ENCODE measurements around the gene PCED1A. TPM values are rescaled to one million over a fixed set of nuclear protein-coding genes. Genes with fewer than 3 reads are reported as not detected.

The PCED1A gene
- total and polyA plus RNA-seq, 9 of the 15 experiments (the other 6 are each of a cell fraction or from before 2014, with no cell fraction given) = 1.5 to 11.5 (median 5.9) TPM

DNA sequence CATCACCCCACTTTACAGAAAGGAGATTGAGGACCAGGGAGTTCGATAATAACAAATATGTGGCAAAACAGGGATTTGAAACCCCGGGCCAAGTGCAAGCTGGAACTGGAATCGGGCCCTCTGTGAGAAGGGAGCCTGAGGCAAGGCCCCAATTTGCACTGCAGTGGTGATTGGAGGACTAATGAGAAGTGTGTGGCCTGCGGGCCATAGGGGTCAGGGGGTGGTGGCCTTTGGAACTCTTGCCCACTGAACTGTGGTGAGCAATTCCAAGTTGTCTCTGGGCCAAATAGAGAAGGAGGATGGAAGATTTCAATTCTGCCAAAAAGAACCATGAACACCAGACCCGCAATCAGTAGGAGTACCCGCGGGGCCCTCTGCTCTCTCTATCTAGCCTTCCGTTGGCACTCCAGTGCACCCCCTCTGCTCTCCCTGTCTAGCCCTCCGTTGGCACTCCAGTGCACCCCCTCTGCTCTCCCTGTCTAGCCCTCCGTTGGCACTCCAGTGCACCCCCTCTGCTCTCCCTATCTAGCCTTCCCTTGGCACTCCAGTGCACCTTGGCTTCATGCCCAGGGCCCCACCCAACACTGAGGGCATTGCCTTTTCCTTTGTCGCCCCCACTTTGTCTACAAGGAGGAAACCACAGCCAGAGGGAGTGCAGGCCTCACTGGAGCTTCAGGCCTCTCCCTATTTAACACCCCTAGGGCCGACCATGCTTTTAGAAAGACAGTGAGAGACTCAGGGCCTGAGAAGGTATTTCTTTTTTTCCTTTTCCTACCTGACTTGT lies 26.8 kb upstream of the PCED1A start:
- H4K20me1 ChIP-seq (replicated peaks; ENCODE audit: control insufficient read depth, insufficient read depth, low read length) = no peaks in the 10 kb centered on the region
- H3K9ac ChIP-seq (ENCODE audit: insufficient read depth in 1 of 2, low read depth in 2 of 2, low read length in 2 of 2) = no peak overlapping the region
- DNase-seq (ENCODE audit: extremely low read depth in 1 of 4, low spot score in 3 of 4) (no peak), FAIRE-seq (no peak), ATAC-seq (no peak)
- H3K4me3 ChIP-seq = no peak overlapping the region
- H3K36me3 ChIP-seq (ENCODE audit: control insufficient read depth, insufficient read depth, low read length) = 0 out of 3 replicates have a peak, but pooled peaks cover 2% of the 10 kb centered on the region
- H3K4me2 ChIP-seq (ENCODE audit: insufficient read depth, low read length) = no peak overlapping the region
- POLR2A ChIA-PET = interaction anchor here (0.6 to 1.1 kb wide), 3 partner anchors 9 to 260 kb away, joined by 3 to 6 read pairs (median 4); no protein-coding TSS in a partner anchor
- H2AFZ ChIP-seq (ENCODE audit: low read depth, low read length) = no peak overlapping the region
- intact Hi-C loops (cut with micrococcal nuclease) = no loop called here
- H3K9me1 ChIP-seq (ENCODE audit: control insufficient read depth, insufficient read depth, low read length) = peaks cover 2% of the 10 kb centered on the region
- H3K4me1 ChIP-seq (replicated peaks in 1 of 2; ENCODE audit: control insufficient read depth in 2 of 2, insufficient read depth in 2 of 2, low read length in 2 of 2) = peaks cover 16 to 20% of the 10 kb centered on the region in 2 experiments; a peak in 4 of 5 replicates
- no peaks in the 10 kb centered on the region; a peak in 1 of 5 replicates for H3K27me3 ChIP-seq (ENCODE audit: control insufficient read depth in 2 of 2, insufficient read depth in 2 of 2, low read length in 2 of 2)
- H3K79me2 ChIP-seq (ENCODE audit: control insufficient read depth, insufficient read depth, low read length) = no peaks in the 10 kb centered on the region; the same call in 2 of the 3 replicates
- no peaks in the 10 kb centered on the region for H3K9me3 ChIP-seq (replicated peaks; ENCODE audit: control insufficient read depth, insufficient read depth, low read depth, low read length)
- CTCF ChIA-PET (ENCODE audit: low intra/inter-chr PET ratio) = no interaction called here
- no TSS peak for BruUV-seq (replicated peaks)
- WGBS (ENCODE audit: insufficient coverage, low coverage, missing lambda C conversion rate) = 63% methylated on average over 8 of the region's 12 CpGs
- in situ Hi-C loops (cut with MboI) = no loop called here
- H3K27ac ChIP-seq (ENCODE audit: extremely low read depth, low read depth, low read length) = no peak overlapping the region
- no peak for TF ChIP-seq ZNF280A (IDR thresholded peaks at IDR 0.05; ENCODE audit: low read depth, partially characterized antibody)
- no peak for TF ChIP-seq TCF7L2 (IDR thresholded peaks at IDR 0.05; ENCODE audit: low read depth, low read length)
- no peak for TF ChIP-seq BACH1 (tag; IDR thresholded peaks at IDR 0.05)
- no peak for TF ChIP-seq ZNF347 (CRISPR knock-in tag; IDR thresholded peaks at IDR 0.05; ENCODE audit: low read depth)
- TF ChIP-seq, protein P1, sequence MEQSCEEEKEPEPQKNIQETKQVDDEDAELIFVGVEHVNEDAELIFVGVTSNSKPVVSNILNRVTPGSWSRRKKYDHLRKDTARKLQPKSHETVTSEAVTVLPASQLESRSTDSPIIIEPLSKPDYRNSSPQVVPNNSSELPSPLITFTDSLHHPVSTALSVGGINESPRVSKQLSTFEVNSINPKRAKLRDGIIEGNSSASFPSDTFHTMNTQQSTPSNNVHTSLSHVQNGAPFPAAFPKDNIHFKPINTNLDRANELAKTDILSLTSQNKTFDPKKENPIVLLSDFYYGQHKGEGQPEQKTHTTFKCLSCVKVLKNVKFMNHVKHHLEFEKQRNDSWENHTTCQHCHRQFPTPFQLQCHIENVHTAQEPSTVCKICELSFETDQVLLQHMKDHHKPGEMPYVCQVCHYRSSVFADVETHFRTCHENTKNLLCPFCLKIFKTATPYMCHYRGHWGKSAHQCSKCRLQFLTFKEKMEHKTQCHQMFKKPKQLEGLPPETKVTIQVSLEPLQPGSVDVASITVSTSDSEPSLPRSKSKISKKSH (CRISPR knock-in tag; IDR thresholded peaks at IDR 0.05) = no peak
- TF ChIP-seq, protein P2, sequence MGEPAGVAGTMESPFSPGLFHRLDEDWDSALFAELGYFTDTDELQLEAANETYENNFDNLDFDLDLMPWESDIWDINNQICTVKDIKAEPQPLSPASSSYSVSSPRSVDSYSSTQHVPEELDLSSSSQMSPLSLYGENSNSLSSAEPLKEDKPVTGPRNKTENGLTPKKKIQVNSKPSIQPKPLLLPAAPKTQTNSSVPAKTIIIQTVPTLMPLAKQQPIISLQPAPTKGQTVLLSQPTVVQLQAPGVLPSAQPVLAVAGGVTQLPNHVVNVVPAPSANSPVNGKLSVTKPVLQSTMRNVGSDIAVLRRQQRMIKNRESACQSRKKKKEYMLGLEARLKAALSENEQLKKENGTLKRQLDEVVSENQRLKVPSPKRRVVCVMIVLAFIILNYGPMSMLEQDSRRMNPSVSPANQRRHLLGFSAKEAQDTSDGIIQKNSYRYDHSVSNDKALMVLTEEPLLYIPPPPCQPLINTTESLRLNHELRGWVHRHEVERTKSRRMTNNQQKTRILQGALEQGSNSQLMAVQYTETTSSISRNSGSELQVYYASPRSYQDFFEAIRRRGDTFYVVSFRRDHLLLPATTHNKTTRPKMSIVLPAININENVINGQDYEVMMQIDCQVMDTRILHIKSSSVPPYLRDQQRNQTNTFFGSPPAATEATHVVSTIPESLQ (CRISPR knock-in tag; IDR thresholded peaks at IDR 0.05) = no peak
- TF ChIP-seq, protein P3, sequence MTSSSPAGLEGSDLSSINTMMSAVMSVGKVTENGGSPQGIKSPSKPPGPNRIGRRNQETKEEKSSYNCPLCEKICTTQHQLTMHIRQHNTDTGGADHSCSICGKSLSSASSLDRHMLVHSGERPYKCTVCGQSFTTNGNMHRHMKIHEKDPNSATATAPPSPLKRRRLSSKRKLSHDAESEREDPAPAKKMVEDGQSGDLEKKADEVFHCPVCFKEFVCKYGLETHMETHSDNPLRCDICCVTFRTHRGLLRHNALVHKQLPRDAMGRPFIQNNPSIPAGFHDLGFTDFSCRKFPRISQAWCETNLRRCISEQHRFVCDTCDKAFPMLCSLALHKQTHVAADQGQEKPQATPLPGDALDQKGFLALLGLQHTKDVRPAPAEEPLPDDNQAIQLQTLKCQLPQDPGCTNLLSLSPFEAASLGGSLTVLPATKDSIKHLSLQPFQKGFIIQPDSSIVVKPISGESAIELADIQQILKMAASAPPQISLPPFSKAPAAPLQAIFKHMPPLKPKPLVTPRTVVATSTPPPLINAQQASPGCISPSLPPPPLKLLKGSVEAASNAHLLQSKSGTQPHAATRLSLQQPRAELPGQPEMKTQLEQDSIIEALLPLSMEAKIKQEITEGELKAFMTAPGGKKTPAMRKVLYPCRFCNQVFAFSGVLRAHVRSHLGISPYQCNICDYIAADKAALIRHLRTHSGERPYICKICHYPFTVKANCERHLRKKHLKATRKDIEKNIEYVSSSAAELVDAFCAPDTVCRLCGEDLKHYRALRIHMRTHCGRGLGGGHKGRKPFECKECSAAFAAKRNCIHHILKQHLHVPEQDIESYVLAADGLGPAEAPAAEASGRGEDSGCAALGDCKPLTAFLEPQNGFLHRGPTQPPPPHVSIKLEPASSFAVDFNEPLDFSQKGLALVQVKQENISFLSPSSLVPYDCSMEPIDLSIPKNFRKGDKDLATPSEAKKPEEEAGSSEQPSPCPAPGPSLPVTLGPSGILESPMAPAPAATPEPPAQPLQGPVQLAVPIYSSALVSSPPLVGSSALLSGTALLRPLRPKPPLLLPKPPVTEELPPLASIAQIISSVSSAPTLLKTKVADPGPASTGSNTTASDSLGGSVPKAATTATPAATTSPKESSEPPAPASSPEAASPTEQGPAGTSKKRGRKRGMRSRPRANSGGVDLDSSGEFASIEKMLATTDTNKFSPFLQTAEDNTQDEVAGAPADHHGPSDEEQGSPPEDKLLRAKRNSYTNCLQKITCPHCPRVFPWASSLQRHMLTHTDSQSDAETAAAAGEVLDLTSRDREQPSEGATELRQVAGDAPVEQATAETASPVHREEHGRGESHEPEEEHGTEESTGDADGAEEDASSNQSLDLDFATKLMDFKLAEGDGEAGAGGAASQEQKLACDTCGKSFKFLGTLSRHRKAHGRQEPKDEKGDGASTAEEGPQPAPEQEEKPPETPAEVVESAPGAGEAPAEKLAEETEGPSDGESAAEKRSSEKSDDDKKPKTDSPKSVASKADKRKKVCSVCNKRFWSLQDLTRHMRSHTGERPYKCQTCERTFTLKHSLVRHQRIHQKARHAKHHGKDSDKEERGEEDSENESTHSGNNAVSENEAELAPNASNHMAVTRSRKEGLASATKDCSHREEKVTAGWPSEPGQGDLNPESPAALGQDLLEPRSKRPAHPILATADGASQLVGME (CRISPR knock-in tag; IDR thresholded peaks at IDR 0.05) = no peak
- no peak for TF ChIP-seq ZFPM2 (CRISPR knock-in tag; IDR thresholded peaks at IDR 0.05)
- no peak for TF ChIP-seq NR2C1 (IDR thresholded peaks at IDR 0.05)
- no peak for TF ChIP-seq NR2C1 (tag; IDR thresholded peaks at IDR 0.05)
